NCI-H146 treated with DMSO at 0.1 percent for 48 hours (cell line): ENCODE measurements around the gene INPP5A.

Experiments
- DNase-seq: peaks from one replicate; lab custom pipeline; 2025; ENCODE audit not compliant: unreplicated experiment; lab: John Stamatoyannopoulos, UW

Gene INPP5A

DNA sequence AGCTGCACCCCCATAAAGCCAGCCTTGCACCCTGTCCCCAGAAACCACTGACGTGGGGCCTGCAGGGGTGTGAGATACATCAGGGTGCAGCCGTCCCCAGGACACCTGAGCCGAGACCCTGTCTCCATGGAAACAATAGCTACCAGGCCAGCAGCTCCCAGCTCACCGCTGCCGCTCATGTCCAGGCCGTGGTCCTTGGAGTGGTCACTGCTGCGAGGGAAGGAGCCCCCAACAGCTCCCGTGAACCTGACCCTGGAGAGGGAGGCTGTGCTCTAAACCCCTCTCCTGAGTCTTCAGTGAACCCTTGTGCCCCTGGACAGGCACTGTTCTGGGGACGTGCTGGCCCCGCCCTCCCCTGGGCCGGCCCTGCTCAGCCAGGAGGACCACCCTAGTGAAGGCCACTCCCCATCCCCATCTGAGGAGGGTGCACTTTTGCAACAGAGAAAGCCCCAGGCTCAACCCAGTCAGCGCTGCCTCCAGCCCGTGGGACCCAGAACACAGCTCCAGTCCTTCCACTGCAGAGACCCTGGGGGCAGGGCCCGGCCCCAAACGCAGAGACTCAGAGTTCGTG lies 19.6 kb upstream of the INPP5A start:
- DNase-seq = no peak

DNA sequence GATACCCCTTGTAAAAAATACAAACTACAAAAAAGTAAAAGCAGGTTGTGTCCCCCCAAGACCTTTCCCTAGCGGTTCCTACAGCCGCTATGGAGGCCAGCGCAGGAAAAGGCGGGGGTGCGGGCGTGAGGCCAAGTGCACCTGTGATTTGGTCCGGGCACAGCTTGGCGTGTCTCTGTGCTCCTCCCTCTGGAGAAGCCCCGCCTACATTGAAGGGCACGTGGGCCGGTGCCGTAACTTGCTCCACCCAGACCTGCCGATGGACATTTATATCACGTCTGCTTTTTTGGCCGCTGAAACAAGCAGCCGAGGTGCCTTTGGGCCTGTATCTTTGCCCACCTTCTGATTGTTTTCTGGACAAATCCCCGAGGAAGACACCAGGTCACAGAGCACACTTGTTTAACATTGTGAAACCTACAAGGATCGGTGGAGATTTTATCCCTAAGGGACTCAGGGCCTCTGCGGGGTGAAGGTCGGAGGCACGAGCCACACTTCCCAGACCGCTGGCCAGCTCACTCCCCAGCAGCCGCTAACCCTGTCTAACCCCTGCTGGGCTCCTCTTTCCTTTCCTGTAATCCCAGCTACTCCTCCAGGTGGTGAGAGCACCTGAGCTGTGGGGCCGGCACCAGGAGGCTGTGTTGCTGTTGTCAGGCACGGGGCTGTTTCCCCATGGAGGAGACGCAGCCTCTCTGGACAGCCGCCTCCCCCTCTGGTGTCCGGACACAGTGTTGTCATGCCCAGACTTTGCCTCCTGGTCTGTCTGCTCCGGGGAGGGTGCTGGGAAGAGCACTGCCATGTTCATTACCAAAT lies 18.8 kb upstream of the INPP5A start:
- peak; percentile 6 for DNase-seq

DNA sequence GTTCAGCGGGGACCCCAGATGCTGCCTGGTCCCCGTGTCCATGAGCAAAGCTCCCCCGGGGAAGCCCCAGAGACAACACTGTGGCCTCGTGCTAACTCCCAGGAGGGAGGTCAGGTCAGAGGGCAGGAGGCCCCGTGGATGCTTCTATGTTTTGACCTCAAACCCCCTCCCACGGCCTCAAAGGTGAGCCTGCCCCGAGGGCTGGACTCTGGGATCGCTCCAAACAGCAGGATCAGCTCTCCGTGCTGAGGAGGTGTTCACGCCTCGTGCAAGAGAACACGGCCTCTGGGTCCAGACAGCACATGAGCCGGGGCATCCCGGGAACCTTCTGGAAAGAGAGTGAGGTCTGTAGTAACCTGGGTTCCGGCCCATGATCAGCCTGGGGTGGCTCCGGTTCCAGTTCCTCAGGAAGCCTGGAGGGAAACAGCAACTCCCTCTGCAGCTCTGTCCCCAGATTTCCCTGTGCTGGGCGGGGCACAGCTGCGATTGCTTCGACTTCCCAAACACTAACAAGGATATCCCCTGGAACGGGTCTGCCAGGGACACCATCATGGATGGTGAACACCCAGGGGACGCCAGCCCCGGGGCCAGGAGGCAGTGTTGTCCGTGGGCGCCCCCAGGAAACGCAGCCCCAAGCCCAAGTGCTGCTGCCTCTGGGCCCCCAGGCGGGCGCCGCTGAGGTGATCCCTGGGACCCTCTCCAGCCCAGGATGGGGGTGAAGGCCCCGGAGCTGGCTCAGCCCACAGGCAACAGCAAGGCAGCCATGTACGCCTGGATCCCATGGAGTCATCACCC lies 18.0 kb upstream of the INPP5A start:
- DNase-seq = no peak

DNA sequence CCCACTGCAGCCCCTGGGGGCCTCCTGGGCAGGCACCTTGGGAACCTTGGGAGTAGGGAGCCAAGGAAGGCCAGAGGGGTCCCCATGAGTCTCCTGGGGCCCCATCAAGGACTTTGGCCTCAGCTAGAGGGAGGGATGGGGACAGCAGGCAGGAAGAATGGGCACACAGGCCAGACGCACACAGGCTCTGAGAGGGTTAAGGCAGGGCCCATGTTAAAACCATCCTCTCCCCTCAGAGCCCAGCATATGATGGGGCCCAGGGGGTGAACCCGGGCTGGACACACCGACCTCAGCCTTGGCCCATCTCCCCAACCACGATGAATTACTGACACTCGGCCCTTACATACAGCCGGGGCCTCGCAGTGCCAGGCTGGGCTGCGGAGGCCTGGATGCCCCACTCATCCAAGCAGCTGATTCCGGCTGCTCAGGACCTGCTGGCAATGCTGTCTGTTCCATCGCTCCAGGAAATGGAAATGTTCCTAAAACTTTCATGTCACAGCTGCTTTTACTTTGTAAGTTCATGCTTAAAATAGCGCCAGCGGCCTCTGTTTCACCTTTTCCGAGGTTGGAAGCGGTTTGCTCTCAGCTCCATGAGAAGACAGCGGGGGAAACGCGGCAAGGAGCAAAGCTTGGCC lies 17.3 kb upstream of the INPP5A start:
- DNase-seq = no peak

DNA sequence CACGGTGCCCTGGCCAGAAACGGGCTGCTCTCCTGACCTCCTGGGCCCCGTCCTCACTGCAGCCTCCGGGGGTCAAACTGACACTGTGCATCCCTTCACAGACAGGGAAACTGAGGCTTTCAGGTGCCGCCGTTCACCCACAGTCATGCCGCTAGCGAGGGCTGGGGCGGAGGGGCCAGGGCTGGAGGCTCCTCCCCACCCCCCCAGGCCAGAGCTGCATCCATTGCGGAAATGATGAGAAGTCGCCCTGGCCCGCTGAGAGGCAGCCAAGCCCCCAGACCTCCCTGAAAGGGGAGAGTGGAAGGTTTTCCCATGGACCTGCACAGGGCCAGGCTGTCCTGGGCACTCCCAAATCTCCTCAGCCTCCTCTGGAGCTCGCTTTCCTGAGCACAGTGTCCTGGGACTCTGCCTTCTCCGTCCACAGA lies 16.5 kb upstream of the INPP5A start:
- no peak for DNase-seq

DNA sequence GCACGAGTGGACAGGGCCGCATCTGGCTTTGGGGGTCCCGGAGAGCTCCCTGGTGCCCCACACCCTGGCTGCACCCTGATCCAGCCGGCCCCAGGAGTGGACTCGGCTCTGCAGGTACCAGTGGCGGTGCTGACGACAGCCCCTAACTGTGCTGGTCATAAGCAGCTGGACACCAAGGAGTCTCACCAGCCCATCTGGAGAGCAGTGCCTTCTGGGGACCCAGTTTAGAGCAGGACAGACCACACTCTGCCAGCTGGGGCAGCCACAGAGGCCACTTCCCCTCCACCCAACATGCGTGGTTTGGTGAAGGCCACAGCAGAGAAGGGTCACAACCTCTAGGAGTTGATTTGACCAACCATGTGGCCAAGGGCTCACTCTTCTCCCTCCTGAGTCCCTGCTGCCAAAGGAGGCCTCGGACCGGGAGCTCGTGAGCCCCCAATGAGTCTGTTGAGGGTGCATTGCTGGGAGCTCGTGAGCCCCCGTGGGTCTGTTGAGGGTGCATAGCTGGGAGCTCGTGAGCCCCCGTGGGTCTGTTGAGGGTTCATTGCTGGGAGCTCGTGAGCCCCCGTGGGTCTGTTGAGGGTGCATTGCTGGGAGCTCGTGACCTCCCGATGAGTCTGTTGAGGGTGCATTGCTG lies 16.0 kb upstream of the INPP5A start:
- DNase-seq = no peak

DNA sequence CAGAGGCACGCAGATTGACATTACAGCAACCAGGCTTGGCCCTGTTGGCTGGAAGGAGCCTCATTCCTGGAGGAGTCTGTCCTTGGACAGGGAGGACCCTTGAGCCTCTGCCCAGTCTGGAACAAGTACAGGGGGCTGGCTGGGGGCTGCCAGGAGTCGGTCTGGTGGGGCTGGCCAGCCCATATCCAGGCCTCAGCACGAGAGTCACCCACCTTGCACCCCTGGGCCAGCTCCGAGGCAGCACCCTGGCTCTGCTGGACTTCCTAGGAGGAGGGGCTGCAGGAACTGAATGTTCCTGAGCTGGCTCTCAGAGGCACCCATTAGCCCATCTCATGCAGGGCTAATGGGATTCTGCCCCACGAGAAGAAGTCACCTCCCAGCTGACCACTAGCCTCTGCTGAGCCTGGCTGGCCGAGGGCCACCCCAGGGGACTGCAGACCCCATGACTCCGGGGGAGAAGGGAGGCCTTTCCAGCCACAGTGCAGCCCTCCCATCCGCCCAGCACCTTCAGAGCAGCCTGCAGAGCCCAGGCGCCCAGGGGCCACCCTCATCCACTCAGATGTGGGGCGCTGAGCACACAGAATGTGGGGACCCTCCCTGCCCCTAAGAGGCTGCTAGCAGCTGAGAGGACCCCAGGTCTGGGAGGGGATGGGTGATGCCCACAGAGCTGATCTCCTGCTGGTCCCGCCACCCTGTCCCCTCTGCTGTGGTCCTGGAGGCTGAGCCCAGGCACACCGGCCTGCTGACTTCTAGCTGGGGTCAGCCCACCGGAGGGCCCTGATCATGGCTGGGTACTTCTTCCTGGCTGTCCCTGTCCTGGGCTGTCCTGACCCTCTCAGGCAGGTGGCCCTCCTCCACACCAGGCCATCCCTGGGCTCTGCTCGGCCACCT lies 14.8 kb upstream of the INPP5A start:
- DNase-seq = no peak

DNA sequence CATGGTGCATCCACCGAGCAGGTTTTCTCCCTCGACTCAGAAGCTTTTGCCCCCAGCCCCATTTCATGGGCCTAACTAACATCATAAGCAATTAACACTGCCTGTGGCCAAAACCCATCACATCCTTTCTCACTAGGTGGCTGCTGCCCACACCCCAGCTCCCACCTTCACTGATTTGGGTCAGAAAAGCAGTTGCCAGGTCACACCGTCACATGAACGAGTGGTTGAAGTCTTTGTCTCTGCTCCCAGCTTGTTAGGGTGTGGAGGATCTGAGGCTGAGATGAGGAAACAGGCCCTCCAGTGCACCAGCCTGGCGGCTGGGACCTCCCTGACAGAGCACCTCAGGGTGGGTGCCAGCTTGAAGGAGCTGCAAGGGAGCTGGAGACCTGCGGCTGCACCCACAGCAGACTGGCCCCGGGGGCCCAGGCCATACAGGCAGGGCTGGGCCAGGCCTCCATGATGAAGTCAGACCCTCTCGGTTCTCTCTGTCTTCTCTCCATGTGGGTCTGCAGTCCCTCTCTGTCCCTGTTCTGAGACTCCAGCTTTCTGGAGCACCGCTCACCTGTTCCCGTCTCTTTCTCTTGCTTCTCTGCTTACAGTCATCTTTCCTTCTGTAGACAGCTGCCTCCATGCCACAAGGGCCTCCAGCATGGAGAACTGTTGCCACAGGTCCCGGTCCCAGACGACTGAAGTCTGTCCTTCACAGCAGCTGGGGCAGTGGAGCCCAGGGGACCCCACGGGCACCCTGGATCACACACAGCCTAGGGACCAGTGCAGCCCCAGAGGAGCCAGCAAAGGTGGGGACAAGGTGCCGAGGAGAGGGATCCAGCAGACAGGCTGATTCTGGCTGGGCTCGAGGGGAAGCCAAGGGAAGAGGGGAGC lies 13.8 kb upstream of the INPP5A start:
- DNase-seq = no peak

DNA sequence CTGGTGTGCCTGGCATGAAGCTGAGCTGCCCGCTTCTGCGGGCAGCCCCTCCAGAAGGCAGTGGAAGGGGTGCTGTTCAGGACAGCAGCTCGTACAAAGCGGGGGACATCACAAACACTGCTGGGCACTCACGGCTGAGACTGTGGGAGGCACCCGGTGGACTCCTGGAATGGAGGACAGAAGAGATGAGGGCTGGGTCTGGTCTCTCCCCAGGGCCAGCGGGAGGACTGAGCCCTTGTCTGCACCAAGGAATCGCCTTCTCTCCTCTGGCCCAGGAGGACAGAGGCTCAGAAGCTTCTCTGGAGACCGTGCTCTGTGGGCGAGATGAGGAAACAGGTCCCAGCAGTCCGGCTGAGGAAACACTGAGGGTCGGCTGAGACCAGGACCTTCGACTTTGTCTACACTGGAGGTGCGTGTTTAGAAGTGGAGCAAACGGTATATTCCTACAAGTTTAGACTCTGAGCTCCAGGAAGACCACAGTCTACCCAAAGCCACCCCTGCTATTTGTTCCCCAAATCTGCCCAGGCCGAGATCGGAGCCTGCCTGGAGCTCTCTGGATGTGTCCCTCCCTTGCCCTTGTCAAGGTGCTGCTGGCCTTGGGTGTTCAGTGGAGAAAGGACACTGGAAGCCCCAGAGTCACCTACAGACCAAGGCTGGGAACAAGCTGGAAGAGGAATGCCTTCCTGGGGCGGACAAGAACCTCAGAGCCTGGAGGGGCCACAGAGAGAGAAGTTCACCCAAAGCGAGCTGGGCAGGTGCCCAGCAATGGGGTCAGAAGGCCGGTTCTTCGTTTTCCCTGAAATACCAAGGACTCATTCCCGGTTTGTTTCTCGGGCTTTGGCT lies 12.9 kb upstream of the INPP5A start:
- no peak for DNase-seq

DNA sequence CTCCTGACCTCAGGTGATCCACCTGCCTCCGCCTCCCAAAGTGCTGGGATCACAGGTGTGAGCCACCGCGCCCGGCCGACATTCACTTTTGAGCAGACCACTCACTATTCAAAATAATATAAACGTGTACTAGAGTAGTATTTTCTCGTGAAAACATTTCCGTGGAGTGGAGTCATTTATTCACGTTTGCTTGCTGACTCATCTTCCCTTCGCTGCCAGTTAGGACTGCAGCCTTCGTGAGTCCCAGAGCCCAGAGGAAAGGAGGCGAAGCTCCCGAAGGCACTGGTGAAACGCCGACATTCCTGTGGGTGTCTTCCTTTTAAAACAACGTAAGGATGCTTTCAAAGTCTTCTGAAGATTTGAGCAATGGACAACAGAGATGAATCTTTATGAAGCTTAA lies 10.9 kb upstream of the INPP5A start:
- no peak for DNase-seq

DNA sequence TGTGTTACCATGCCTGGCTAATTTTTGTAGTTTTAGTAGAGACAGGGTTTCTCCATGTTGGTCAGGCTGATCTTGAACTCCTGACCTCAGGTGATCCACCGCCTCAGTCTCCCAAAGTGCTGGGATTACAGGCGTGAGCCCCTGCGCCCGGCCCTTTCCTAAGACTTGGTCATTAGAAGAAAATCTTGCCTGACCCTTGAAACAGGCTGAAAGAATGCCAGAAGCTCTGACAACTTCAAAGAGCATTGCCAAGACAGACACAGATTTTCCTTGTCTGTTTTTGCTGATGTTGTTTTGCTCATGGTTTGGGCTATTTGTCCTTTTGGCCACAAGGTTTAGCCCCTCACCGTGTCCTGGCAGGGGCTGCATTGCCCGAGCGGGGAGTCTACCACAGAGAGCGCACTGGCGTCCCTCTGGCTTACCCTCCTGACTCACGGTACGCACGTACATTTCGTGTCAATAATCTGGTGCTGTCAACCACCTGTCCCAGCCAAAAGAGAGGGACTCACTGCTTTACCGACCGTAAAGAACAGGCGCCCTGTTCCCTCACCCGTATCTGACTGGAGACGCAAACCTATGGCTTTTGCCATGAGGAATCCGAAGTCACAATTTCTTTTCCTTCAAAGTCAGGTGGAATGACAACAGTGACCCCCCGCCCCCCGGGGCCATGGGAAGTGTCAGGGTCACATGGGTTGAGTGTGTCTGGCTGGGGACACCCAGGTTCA lies 10.1 kb upstream of the INPP5A start:
- no peak for DNase-seq

DNA sequence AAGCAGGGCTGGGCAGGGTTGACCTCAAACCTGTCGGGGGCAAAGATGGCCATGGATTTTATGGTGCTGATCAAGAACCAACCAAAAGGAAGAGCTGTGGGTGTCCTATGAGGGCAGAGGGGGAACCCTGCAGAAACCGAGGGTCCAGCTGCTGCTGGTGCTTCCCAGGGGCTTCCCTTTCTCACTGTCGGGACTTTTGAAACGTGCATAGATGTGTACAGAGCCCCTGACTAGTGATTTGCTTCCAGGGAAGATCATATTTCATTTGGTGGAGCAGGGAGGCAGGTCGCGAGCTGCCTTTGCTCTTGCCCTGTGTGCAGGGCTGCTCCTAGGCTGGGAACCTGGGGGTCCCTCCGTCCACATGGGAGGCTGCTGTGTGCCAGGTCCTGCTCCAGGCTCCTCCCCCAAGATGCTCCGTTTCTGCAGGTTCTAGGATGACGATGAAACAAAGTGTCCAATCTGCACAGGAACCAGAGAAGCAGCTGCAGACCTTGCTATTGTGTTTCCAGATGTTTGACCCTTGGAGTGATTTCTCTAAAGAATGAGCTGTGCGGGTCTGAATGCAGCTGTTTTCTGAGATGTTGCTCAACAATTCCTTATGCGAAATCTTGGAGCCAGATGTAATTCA lies 9.4 kb upstream of the INPP5A start:
- DNase-seq = no peak

DNA sequence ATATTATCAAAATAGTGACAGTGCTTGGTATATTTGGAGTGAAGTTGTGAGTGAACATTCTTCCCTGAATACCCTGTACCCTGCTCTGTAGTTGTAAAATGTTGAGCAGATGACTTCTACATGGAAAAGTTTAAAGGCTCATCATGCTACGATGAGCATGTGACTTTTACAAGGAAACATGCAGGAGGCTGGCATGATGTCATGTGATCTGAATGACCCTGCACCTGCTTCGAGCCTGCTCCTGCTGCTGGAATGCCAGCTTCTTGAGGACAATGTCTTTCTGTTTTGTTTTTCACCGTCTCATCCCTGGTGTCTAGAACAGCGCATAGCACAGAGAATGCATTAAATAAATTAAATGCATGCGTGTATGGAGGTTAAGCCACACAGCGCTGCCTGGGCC lies 5.4 kb upstream of the INPP5A start:
- no peak for DNase-seq

DNA sequence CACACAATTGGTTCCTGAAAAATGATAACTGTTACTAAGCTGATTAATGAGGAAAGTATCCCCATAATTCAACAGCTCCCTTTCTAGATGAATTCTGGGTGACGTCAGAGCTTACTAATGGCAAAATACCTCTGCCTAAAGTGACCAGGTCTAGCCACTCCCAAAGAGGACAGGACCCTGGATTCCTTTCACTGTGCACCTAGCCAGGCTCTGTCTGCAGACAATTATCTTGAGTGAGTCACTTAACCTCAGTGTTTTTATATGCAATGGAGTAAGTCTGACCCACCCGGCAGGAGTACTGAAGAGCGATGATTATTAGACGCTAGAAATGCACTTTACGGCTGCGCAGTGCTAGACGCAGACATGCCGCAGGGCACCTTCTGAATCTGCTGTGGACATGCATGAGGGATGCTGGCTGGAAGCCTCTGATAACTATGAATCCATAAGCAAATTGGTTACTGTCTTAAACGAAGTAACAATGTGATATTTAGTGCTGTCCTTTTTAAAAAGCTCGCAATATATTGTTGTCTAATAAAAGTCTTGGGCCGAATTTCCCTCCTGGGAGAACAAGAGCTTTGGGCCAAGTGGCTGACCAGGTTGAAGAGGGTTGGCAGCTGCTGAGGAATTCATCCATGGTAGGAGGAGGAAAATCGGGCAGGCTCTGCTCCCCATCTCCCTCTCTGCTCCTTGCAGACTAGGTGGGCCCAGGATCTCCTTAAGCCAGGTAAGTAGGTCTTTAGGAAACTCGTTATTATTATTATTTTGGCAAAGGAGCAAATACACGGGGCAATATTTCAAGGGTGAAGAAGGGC lies 4.6 kb upstream of the INPP5A start:
- DNase-seq = no peak

DNA sequence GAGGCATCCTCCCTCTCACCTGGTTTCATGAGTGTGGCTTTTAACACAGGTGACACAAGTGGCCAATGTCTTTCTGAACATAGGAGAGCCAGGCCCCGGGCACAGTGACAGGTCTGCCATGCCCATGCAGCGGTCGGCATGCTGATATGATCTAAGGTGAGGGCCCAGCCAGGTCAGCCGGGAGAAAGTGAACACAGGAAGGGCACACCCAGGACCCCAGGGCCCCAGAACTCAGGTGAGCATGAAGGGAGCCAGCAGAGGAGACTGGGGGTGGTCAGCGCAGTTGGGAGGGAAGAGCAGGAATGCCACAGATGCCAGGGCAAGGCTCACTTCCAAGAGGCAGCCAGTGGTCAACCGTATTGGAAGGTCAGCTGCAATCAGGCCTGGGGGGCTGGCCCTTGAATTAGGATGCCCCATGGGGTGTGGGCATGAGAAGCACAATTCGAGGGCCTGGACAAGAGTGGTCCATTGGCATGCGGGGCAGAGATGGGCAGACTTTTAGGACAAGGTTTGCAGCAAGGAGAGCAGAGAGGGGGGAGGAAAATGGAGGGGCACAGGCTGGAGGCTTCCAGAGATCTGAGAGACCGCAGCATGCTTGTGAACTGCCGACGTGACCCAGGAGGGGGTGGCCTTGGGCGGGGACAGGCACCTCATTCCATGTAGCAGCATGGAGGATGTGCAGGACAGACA lies 3.9 kb upstream of the INPP5A start:
- DNase-seq = no peak
